ENCODE measurements around the gene FGF12.

FGF12 gene

DNA sequence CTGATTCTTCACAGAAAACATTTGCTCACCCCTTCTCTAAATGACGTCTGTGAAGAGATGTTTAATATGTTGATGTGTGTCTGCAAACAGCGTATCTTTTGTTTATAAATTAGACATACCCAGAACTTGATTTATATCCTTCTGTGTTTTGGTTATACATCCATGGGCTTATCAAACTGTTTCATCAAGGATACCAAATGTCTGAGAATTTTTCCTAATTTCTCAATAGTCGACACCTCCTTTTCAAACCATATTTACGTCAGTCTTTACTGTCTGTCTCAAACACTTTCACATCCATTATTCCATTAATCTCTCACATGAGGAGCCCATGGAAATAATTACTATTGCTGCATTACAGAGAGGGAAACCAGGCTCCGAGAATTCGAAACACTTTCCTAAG lies 85.4 kb downstream of the FGF12 start:
- no peaks in the 10 kb centered on the region for H3K9me3 Mint-ChIP-seq
- ATAC-seq = no peak
- no peak overlapping the region for H3K27ac Mint-ChIP-seq
- H3K27me3 Mint-ChIP-seq = peaks cover 28% of the 10 kb centered on the region
- H3K36me3 Mint-ChIP-seq = no peaks in the 10 kb centered on the region
- H3K4me3 Mint-ChIP-seq = no peak overlapping the region
- H3K4me1 Mint-ChIP-seq = no peaks in the 10 kb centered on the region

DNA sequence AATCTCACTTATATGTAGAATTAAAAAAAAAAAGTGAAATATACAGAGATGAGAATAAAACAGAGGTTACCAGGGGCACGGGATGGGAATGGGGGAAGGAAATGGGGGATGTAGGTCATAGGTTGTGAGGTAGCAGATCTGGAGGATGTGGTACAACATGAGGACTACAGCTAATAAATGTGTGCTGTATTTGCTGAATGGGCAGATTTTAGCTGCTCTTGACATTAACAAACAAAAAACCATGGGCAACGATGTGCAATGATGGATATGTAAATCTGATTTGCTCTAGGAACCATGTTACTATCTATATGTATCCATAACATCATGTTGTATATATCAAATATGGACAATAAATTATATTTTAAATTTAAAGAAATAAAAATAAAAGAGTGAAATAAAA lies 87.4 kb downstream of the FGF12 start:
- no peak for ATAC-seq
- H3K4me3 Mint-ChIP-seq = no peak overlapping the region

DNA sequence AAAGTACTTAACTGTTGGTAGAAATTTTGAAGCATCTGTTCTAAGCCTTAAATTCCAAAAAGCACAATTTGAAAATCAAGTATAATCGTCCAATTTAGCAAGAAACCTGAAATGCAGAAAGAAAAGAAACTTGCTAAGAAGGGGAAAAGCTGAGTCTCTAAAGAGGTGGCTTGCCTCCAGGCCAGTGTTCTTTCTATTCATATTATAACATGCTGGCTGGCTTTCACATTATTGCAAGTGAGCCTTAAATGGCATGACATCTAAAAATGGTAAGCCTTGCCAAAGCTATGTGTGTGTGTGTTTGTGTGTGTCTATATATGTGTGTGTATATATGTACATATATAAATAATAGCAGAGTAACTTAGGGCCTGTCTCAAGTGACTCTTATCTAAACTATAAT lies 89.5 kb downstream of the FGF12 start:
- no peaks in the 10 kb centered on the region for H3K36me3 Mint-ChIP-seq

More for the DNA sequence above, 87.4 kb downstream of the FGF12 start:
- no peaks in the 10 kb centered on the region for H3K36me3 Mint-ChIP-seq
- peaks cover 20% of the 10 kb centered on the region for H3K27me3 Mint-ChIP-seq
- no peaks in the 10 kb centered on the region for H3K9me3 Mint-ChIP-seq
- H3K27ac Mint-ChIP-seq = no peak overlapping the region
- no peaks in the 10 kb centered on the region for H3K4me1 Mint-ChIP-seq

DNA sequence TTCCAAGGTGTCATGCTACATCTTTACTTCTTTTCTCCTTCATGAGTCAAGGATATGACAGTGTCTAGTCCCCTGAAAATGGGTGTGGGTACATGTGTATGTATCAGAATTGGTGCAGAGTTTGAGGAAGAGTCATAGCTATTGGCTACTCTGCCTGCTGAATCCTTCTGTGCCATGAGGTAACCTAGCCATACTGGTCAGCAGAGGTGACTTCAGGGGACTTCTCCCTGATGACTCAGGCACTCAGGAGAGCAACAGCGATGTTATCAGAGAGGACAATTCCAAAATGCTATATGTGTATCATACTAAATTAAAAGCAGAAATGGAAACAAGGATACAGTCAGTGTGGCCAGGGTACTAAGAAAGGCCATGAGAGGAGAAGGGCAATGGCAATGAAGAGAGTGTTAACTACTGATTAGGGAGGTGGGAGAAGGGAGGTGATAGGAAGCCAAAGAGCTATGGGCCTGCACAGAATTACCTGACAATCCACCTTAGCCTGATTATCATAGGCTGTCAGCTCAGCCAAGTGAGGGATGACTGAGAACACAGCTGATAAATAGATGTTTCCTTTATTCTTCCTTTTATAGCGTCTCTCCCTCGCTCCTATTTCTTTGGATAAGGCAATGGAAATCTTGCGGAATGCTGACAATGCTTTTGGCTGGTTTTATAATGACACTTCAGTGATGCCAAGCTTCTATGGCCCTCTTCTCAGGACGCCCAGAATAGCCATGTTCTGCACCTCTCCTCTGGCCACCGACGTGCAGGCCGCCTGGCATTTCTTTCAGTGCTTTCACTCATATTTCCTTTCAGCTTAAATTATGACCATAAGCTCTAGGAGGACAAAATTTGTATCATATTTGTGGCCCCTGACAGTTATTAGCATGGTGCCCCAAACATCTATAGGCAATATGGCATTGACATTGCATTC lies 90.6 kb downstream of the FGF12 start:
- Mint-ChIP-seq H3K4me3 (no peak overlapping the region), H3K9me3 (no peaks in the 10 kb centered on the region), H3K27me3 (peaks cover 9% of the 10 kb centered on the region), H3K4me1 (no peaks in the 10 kb centered on the region), H3K36me3 (no peaks in the 10 kb centered on the region), H3K27ac (no peak overlapping the region)
- no peak for ATAC-seq

More for the DNA sequence above, 89.5 kb downstream of the FGF12 start:
- Mint-ChIP-seq H3K4me3 (no peak overlapping the region), H3K27me3 (peaks cover 9% of the 10 kb centered on the region), H3K9me3 (no peaks in the 10 kb centered on the region), H3K27ac (no peak overlapping the region), H3K4me1 (no peaks in the 10 kb centered on the region)
- ATAC-seq = no peak

DNA sequence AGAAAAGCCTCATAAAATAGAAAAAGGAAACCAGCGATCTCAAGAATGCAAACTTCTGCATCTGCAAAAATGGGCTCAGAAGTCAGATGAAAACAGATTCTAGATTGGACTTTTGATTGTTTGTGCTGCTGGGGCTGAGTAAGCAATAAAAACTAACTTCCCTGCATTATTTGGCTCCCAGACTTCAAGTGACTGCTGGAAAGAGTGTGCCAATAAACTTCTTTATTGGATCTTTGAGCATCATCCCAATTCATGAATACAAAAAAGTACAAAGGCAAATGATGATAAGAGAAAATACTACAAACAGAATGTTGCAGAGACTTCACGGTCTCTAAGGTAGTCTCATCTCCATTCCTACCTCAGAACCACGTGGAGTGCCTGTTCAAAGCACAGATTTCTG lies 97.9 kb downstream of the FGF12 start:
- H3K9me3 Mint-ChIP-seq = no peaks in the 10 kb centered on the region
- H3K27ac Mint-ChIP-seq = no peak overlapping the region
- H3K27me3 Mint-ChIP-seq = peaks cover 9% of the 10 kb centered on the region
- no peak overlapping the region for H3K4me3 Mint-ChIP-seq
- ATAC-seq = no peak
- no peaks in the 10 kb centered on the region for H3K4me1 Mint-ChIP-seq
- no peaks in the 10 kb centered on the region for H3K36me3 Mint-ChIP-seq

DNA sequence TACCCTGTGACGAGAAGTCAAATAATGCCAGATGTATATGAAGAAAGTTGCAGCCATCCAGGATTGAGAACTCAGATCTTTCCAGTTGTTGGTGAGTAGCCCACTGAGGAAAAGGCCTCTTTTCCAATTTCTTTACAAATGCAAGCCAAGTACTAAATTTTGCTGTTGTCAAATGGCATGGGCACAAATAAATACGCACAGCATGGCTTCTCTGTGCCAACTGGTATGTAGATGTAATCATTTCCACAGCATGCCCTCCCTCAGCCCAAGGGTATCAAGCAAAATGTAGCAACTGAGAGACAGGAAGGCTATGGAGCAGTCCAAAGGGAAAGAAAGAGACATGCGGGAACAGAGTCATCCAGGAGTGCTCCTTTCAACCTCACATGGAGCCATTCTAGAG lies 105.4 kb downstream of the FGF12 start:
- Mint-ChIP-seq H3K27ac (no peak overlapping the region), H3K27me3 (peaks cover 9% of the 10 kb centered on the region), H3K4me1 (no peaks in the 10 kb centered on the region), H3K36me3 (no peaks in the 10 kb centered on the region), H3K4me3 (no peak overlapping the region), H3K9me3 (no peaks in the 10 kb centered on the region)
- ATAC-seq = no peak

DNA sequence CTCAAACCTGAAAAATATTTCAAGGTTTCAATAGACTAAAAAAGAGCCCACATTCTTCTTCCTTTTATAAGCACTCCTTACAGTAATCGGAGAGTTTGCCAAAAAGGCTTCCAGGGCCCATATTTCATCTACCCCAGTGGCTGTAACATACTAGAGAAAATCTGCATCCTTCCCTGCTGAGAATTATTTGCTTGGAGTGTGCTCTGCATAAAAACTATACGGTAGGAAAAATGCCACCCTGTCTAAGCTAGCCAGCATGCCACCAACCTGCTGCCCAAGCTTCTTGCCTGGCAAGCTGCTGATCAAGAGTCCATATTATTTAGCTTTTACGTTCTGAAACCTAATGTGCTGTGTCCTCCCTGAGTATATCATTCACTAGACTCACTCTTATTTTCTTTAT lies 107.1 kb downstream of the FGF12 start:
- H3K27me3 Mint-ChIP-seq = peaks cover 15% of the 10 kb centered on the region
- no peak overlapping the region for H3K4me3 Mint-ChIP-seq
- no peaks in the 10 kb centered on the region for H3K9me3 Mint-ChIP-seq
- H3K27ac Mint-ChIP-seq = no peak overlapping the region
- no peaks in the 10 kb centered on the region for H3K4me1 Mint-ChIP-seq
- no peaks in the 10 kb centered on the region for H3K36me3 Mint-ChIP-seq
- ATAC-seq = no peak

DNA sequence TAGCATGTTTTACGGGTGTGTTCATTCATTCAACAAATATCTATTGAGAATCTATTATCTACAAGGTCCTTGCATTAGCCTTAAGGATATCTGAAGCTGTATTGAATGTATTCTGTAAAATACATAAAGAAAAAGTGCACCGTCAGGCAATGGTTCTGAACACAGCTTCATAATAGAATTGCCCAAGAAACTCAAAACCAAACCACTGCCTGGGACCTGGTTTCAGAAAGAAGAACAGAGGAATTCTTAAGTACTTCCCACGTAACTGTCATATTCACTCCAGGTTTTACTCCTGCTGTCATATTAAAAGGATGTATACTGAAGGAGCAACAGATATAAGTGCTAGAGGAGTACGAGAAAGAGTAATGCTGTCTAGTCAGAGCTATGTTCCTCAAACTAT lies 115.9 kb downstream of the FGF12 start:
- peaks cover 2% of the 10 kb centered on the region for H3K27me3 Mint-ChIP-seq
- no peak overlapping the region for H3K27ac Mint-ChIP-seq
- no peaks in the 10 kb centered on the region for H3K4me1 Mint-ChIP-seq

DNA sequence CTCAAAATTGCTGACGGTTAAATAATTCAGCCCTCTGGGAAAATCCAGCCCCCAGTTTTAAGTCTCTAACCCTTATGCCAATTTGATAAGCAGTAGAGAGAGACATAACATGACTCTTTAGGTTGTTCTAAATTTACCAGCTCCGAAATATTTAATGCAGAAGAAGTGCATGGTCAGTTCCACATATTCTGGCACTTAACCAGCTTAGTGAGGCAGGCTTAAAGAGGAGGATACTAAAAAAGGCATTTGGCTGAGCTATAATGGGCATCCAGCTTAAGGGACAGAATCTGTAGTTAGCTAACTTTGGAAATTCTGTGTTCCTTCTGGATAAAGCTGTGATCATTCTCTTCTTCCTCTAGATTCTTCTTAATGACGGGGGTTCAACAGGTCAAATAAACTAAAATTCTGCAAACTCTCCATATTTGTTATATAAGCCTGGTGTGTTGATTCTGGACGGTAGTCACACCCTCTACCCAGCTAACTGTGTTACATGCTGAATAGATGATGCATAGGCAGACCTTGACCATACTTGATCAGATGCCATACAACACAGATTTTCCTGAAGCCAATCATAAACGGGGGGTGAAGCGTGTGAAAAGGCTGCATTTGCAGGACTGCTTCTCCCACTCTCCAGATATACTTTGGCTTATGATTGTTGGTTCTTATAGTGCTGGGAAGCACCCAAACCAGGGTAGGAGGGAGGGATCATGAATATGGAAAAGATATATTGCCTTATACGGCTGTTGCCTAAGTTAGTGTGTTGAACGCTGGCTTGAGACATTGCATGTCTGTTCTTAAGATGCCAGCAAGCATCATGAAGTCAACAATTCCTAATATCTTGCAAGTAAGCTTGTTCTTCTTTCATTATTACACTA lies 118.4 kb downstream of the FGF12 start:
- H3K4me3 Mint-ChIP-seq = no peak overlapping the region
- no peak overlapping the region for H3K27ac Mint-ChIP-seq
- H3K9me3 Mint-ChIP-seq = no peaks in the 10 kb centered on the region
- no peaks in the 10 kb centered on the region for H3K27me3 Mint-ChIP-seq
- no peaks in the 10 kb centered on the region for H3K36me3 Mint-ChIP-seq
- no peaks in the 10 kb centered on the region for H3K4me1 Mint-ChIP-seq
- no peak for ATAC-seq

More for the DNA sequence above, 115.9 kb downstream of the FGF12 start:
- Mint-ChIP-seq H3K36me3 (no peaks in the 10 kb centered on the region), H3K4me3 (no peak overlapping the region), H3K9me3 (no peaks in the 10 kb centered on the region)
- no peak for ATAC-seq

DNA sequence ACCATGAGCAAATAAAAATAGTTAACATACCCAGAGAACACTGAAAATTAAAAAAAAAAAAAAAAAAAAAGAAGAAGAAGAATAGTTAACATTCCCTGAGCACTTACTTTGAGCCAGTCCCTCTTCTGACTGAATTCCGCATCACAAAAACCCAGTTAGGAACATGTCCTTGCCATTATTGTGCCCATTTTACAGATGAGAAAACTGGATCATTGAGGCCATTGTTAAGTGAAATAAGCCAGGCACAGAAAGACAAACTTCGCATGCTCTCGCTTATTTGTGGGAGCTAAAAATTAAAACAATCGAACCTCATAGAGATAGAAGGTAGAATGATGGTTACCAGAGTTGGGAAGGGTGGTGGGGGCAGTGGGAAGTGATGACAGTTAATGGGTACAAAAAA lies 119.5 kb downstream of the FGF12 start:
- Mint-ChIP-seq H3K36me3 (no peaks in the 10 kb centered on the region), H3K27me3 (no peaks in the 10 kb centered on the region), H3K9me3 (peaks cover 5% of the 10 kb centered on the region), H3K27ac (no peak overlapping the region), H3K4me3 (no peak overlapping the region), H3K4me1 (no peaks in the 10 kb centered on the region)
- no peak for ATAC-seq

DNA sequence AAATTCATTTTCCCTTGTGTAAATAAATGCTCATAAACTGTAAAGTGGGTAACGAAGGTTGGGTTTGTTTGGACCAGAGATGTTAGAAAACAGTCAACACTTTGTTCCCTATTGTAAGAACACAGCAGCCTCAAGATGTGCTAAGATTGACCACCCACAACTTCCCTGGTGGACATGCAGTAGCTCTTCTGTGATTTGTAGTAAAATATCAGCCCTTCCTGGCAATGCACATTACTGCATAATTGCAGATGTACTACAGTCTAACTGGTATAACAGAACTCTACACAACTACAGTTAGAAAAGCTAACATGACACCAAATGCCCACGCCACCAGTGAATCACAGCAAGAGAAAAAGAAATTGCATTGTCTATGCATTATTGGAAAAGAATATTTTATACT lies 129.4 kb downstream of the FGF12 start:
- no peak overlapping the region for H3K4me3 Mint-ChIP-seq
- H3K27me3 Mint-ChIP-seq = peaks cover 12% of the 10 kb centered on the region
- peaks cover 8% of the 10 kb centered on the region for H3K9me3 Mint-ChIP-seq

DNA sequence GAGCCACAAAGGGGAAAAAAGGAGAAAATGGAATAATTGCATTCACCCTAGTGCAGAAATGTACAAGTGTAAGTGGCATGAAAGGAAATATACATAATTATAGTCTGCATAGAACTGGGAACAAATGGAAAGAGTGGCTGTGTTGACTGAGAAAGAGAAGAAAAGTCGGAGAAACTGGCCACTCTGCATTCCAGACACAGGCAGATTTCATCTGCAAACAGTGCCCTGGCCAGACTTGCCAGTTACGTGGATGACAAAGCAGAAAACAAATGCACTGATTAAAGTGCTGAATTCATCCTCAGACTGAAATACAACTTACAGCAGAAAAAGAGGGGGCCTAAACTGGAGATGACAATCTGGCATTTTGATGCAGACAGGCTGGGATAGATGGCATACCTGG lies 129.8 kb downstream of the FGF12 start:
- no peak overlapping the region for H3K4me3 Mint-ChIP-seq
- H3K27me3 Mint-ChIP-seq = peaks cover 12% of the 10 kb centered on the region
- H3K36me3 Mint-ChIP-seq = no peaks in the 10 kb centered on the region
- no peaks in the 10 kb centered on the region for H3K4me1 Mint-ChIP-seq
- no peak for ATAC-seq
- no peak overlapping the region for H3K27ac Mint-ChIP-seq
- H3K9me3 Mint-ChIP-seq = peaks cover 6% of the 10 kb centered on the region

More for the DNA sequence above, 129.4 kb downstream of the FGF12 start:
- ATAC-seq = no peak
- Mint-ChIP-seq H3K4me1 (no peaks in the 10 kb centered on the region), H3K36me3 (no peaks in the 10 kb centered on the region), H3K27ac (no peak overlapping the region)

DNA sequence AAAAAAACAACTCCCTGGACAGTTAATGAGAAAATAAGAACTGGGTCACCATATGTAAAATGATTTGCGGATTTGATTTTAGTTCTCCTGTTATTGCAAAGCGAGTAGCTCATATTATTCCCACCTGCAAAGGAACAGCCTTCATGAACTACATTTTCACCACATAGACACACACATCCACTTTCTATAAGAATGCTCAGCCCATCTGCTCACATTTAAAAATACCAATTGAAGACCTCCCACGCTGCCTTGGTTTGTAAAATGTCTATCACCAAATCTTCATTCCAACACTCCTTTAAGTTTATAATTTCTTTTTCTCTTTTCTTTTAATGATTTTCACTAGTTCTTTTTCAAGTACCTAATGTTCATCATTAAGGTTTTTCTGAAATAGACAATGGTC lies 148.6 kb downstream of the FGF12 start:
- no peak overlapping the region for H3K4me3 Mint-ChIP-seq
- H3K27me3 Mint-ChIP-seq = peaks cover 24% of the 10 kb centered on the region
- no peaks in the 10 kb centered on the region for H3K36me3 Mint-ChIP-seq
- ATAC-seq = no peak
- no peaks in the 10 kb centered on the region for H3K4me1 Mint-ChIP-seq
- H3K9me3 Mint-ChIP-seq = peaks cover 2% of the 10 kb centered on the region
- no peak overlapping the region for H3K27ac Mint-ChIP-seq

DNA sequence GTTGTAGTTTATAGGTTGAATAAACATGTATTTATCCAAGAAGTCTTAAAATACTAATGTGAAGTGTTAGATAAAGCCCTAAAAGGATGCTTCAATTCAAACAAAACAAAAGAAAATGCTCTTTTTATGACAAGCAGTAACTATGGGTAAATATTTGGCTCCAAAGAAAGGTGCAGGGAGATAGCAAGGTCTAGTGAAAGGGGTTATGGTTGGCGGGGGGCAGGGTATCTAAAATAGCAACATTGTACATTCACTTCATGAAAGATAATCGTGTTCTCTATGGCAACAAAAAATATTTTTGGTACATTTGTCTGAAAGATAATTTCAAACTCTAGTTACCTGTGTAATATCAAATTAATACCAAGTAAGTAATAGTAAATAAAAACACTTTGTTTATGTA lies 149.5 kb downstream of the FGF12 start:
- Mint-ChIP-seq H3K9me3 (peaks cover 2% of the 10 kb centered on the region), H3K27ac (no peak overlapping the region), H3K36me3 (no peaks in the 10 kb centered on the region), H3K4me3 (no peak overlapping the region), H3K27me3 (peaks cover 24% of the 10 kb centered on the region), H3K4me1 (no peaks in the 10 kb centered on the region)
- no peak for ATAC-seq

DNA sequence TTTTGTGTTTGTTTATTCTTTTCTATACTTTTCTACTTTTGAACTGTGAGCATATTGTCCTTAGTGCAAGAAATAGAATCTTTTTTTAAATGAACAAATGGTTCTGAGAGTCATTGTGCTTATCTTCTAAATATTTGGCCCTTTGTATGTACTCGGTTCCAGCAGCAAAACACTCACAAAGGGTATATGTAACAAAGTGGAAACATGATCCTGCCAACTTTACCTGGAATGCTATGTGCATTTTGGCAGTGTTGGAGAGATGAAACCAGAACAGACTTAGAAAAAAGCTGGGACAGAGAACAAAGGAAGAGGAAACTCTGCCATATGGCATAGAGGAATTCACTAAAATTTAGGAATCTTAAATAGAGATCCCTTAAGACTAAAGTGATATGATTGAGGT lies 150.1 kb downstream of the FGF12 start:
- Mint-ChIP-seq H3K27ac (no peak overlapping the region), H3K27me3 (peaks cover 27% of the 10 kb centered on the region), H3K4me1 (no peaks in the 10 kb centered on the region), H3K36me3 (no peaks in the 10 kb centered on the region), H3K9me3 (peaks cover 2% of the 10 kb centered on the region), H3K4me3 (no peak overlapping the region)
- ATAC-seq = no peak

Measured in stimulated activated memory B cell treated with anti-CD40 and anti-IgM and Interleukin-4, amounts not matched to agents 10 μg/mL and 1 μg/mL and 100 μg/mL, for 72 hours (primary cell).